HepG2 (cell line): Measurements from ENCODE around the gene LSM2. TPM values are rescaled to one million over a fixed set of nuclear protein-coding genes. Genes with fewer than 3 reads are reported as not detected.

Experiments
- ARID2 ChIP-seq: sonication (generic); formaldehyde crosslinking; IDR thresholded peaks from 2 replicates; pipeline ENCODE4 v1.8.1; 2022; ENCODE audit warnings: mild to moderate bottlenecking, missing genetic modification reagents, borderline replicate concordance
- HNF1A ChIP-seq, 2 experiments: sonication (generic) in 1 of 2; formaldehyde crosslinking in 1 of 2; IDR thresholded peaks; 2 replicates each; pipeline versions ENCODE4 v1.4.0 to v1.6.1; 2016 to 2020; ENCODE audit warnings: borderline replicate concordance in 1 of 2, low read depth in 1 of 2, mild to moderate bottlenecking in 1 of 2, missing genetic modification reagents in 1 of 2
- MXD3 ChIP-seq: IDR thresholded peaks from 2 replicates; pipeline ENCODE4 v1.6.1; 2016; ENCODE audit warnings: mild to moderate bottlenecking, missing biosample characterization, missing genetic modification reagents
- NKX3-1 ChIP-seq: sonication (generic); formaldehyde crosslinking; IDR thresholded peaks from 2 replicates; pipeline ENCODE4 v1.5.0; 2020; ENCODE audit warnings: missing genetic modification reagents
- POLR2G ChIP-seq: fragments of 200-400 bp; formaldehyde crosslinking; IDR thresholded peaks from 2 replicates; pipeline ENCODE4 v1.6.1; 2018; ENCODE audit warnings: mild to moderate bottlenecking, low read depth, low read length, moderate library complexity
- ZNF143 ChIP-seq: sonication (generic); formaldehyde crosslinking; IDR thresholded peaks from 2 replicates; pipeline ENCODE4 v1.4.0; 2020; ENCODE audit warnings: missing genetic modification reagents
- ZNF468 ChIP-seq: sonication (generic); formaldehyde crosslinking; IDR thresholded peaks from 2 replicates; pipeline ENCODE4 v1.8.0; 2022; ENCODE audit warnings: mild to moderate bottlenecking, moderate library complexity, missing genetic modification reagents
- ZNF572 ChIP-seq: sonication (generic); formaldehyde crosslinking; IDR thresholded peaks from 2 replicates; pipeline ENCODE4 v1.5.1; 2020; ENCODE audit warnings: mild to moderate bottlenecking, missing genetic modification reagents
- ZNF761 ChIP-seq: sonication (generic); formaldehyde crosslinking; conservative IDR thresholded peaks from 2 replicates; pipeline ENCODE4 v1.4.0; 2020; ENCODE audit warnings: mild to moderate bottlenecking, missing genetic modification reagents
- polyA plus RNA-seq, 8 experiments: library from polyadenylated mRNA; depleted of rRNA in 3 of 8; stranded (reverse) in 7 of 8; unstranded in 1 of 8; fragments of >200 nt; fragmentation: Illumina TruSeq in 4 of 8; extraction: Trizol in 4 of 8; gene quantifications; 2 replicates each; pipeline versions ENCODE4 v1.2.1 to v1.2.3, GENCODE V29; 2011 to 2016; ENCODE audit warnings: low read depth in 4 of 8, missing spikeins in 1 of 8, mixed read lengths in 1 of 8; ENCODE audit not compliant: insufficient read depth in 1 of 8
- total RNA-seq, 5 experiments: library from RNA; depleted of rRNA; stranded (reverse); fragments of >200 nt; fragmentation: Illumina TruSeq; extraction: Trizol; gene quantifications; 2 replicates each; pipeline ENCODE4 v1.2.3, GENCODE V29; 2016; ENCODE audit warnings: low read depth in 1 of 5
- TF ChIP-seq, protein P1 (sequence below): sonication (generic); formaldehyde crosslinking; IDR thresholded peaks from 2 replicates; pipeline ENCODE4 v1.4.0; 2020; ENCODE audit warnings: missing genetic modification reagents
- TF ChIP-seq, protein P2 (sequence below): sonication (generic); formaldehyde crosslinking; IDR thresholded peaks from 2 replicates; pipeline ENCODE4 v1.4.0; 2020; ENCODE audit warnings: missing genetic modification reagents
- TF ChIP-seq, protein P3 (sequence below): sonication (generic); formaldehyde crosslinking; conservative IDR thresholded peaks from 2 replicates; pipeline ENCODE4 v1.4.0; 2020; ENCODE audit warnings: mild to moderate bottlenecking, missing genetic modification reagents, moderate library complexity

The LSM2 gene
- total and polyA plus RNA-seq, 2 of the 13 experiments (the other 11 are each of a cell fraction or from before 2014, with no cell fraction given): 69.4 to 90.5 TPM

GRCh38 chr6:31762878-31763618 lies 43.7 kb downstream of the LSM2 start (continued):
- TF ChIP-seq POLR2G: peak; percentile 46; the same call in 1 of the 2 replicates
- TF ChIP-seq, protein P1, sequence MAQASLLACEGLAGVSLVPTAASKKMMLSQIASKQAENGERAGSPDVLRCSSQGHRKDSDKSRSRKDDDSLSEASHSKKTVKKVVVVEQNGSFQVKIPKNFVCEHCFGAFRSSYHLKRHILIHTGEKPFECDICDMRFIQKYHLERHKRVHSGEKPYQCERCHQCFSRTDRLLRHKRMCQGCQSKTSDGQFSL (CRISPR knock-in tag): no peak
- no peak for TF ChIP-seq NKX3-1 (CRISPR knock-in tag)
- no peak for TF ChIP-seq ARID2
- no peak for TF ChIP-seq HNF1A (IDR thresholded peaks at IDR 0.05; ENCODE audit: low read depth)
- 0 out of 2 replicates have a peak, but pooled peaks have one; percentile 17 for TF ChIP-seq HNF1A (CRISPR knock-in tag; IDR thresholded peaks at IDR 0.05; ENCODE audit: borderline replicate concordance)
- no peak for TF ChIP-seq ZNF143 (CRISPR knock-in tag)
- no peak for TF ChIP-seq ZNF761 (CRISPR knock-in tag)
- TF ChIP-seq MXD3: no peak
- no peak for TF ChIP-seq ZNF468 (CRISPR knock-in tag)
- TF ChIP-seq ZNF572 (CRISPR knock-in tag): 0 out of 2 replicates have a peak, but pooled peaks have one; percentile 61
- TF ChIP-seq, protein P2, sequence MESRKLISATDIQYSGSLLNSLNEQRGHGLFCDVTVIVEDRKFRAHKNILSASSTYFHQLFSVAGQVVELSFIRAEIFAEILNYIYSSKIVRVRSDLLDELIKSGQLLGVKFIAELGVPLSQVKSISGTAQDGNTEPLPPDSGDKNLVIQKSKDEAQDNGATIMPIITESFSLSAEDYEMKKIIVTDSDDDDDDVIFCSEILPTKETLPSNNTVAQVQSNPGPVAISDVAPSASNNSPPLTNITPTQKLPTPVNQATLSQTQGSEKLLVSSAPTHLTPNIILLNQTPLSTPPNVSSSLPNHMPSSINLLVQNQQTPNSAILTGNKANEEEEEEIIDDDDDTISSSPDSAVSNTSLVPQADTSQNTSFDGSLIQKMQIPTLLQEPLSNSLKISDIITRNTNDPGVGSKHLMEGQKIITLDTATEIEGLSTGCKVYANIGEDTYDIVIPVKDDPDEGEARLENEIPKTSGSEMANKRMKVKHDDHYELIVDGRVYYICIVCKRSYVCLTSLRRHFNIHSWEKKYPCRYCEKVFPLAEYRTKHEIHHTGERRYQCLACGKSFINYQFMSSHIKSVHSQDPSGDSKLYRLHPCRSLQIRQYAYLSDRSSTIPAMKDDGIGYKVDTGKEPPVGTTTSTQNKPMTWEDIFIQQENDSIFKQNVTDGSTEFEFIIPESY (CRISPR knock-in tag): peak; percentile 96
- TF ChIP-seq, protein P3, sequence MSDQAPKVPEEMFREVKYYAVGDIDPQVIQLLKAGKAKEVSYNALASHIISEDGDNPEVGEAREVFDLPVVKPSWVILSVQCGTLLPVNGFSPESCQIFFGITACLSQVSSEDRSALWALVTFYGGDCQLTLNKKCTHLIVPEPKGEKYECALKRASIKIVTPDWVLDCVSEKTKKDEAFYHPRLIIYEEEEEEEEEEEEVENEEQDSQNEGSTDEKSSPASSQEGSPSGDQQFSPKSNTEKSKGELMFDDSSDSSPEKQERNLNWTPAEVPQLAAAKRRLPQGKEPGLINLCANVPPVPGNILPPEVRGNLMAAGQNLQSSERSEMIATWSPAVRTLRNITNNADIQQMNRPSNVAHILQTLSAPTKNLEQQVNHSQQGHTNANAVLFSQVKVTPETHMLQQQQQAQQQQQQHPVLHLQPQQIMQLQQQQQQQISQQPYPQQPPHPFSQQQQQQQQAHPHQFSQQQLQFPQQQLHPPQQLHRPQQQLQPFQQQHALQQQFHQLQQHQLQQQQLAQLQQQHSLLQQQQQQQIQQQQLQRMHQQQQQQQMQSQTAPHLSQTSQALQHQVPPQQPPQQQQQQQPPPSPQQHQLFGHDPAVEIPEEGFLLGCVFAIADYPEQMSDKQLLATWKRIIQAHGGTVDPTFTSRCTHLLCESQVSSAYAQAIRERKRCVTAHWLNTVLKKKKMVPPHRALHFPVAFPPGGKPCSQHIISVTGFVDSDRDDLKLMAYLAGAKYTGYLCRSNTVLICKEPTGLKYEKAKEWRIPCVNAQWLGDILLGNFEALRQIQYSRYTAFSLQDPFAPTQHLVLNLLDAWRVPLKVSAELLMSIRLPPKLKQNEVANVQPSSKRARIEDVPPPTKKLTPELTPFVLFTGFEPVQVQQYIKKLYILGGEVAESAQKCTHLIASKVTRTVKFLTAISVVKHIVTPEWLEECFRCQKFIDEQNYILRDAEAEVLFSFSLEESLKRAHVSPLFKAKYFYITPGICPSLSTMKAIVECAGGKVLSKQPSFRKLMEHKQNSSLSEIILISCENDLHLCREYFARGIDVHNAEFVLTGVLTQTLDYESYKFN (CRISPR knock-in tag): 0 out of 2 replicates have a peak, but pooled peaks have one; percentile 28
